NCI-H2029 treated with DMSO at 0.1 percent for 48 hours (cell line): ENCODE data around the gene SOX14.

Experiments used
- DNase-seq: peaks from one replicate; lab custom pipeline; 2025; lab: John Stamatoyannopoulos, UW

The SOX14 gene

GRCh38 chr3:137768361-137769321 is 4.5 kb downstream of the SOX14 start:
- no peak for DNase-seq

- no peak for DNase-seq
These were observed 5.4 kb downstream of the SOX14 start for GRCh38 chr3:137769322-137770065.

GRCh38 chr3:137770066-137770834 is 6.1 kb downstream of the SOX14 start:
- DNase-seq, result no peak

- no peak for DNase-seq
These were observed 6.8 kb downstream of the SOX14 start for GRCh38 chr3:137770835-137771399.

- no peak for DNase-seq
These were observed 7.5 kb downstream of the SOX14 start for GRCh38 chr3:137771401-137772213.

GRCh38 chr3:137772214-137772955 is 8.3 kb downstream of the SOX14 start:
- no peak for DNase-seq

- no peak for DNase-seq
These were observed 14.8 kb downstream of the SOX14 start for GRCh38 chr3:137778941-137779340.

GRCh38 chr3:137787529-137787928 is 23.4 kb downstream of the SOX14 start:
- no peak for DNase-seq

GRCh38 chr3:137789236-137789635 is 25.1 kb downstream of the SOX14 start:
- no peak for DNase-seq

- no peak for DNase-seq
These were observed 28.6 kb downstream of the SOX14 start for GRCh38 chr3:137792626-137793271.

- DNase-seq, result no peak
These were observed 32.9 kb downstream of the SOX14 start for GRCh38 chr3:137796993-137797392.

- DNase-seq, result no peak
These were observed 39.1 kb downstream of the SOX14 start for GRCh38 chr3:137803215-137803614.

- no peak for DNase-seq
These were observed 43.9 kb downstream of the SOX14 start for GRCh38 chr3:137807998-137808397.

- no peak for DNase-seq
These were observed 45.4 kb downstream of the SOX14 start for GRCh38 chr3:137809509-137809908.

GRCh38 chr3:137812023-137812422 is 47.9 kb downstream of the SOX14 start:
- no peak for DNase-seq

GRCh38 chr3:137815251-137815650 is 51.1 kb downstream of the SOX14 start:
- DNase-seq, result no peak
